GM18907 (cell line): ENCODE measurements around the gene SIRT3.
A peak's percentile ranks its signal among the peaks of the same experiment; 100 is the strongest.

Source experiments
- ATAC-seq: cut with Tn5 transposase; IDR thresholded peaks from one replicate; pipeline ENCODE4 v1.9.1; 2021; ENCODE audit warnings: mild to moderate bottlenecking, moderate library complexity; ENCODE audit not compliant: unreplicated experiment

SIRT3 gene

DNA sequence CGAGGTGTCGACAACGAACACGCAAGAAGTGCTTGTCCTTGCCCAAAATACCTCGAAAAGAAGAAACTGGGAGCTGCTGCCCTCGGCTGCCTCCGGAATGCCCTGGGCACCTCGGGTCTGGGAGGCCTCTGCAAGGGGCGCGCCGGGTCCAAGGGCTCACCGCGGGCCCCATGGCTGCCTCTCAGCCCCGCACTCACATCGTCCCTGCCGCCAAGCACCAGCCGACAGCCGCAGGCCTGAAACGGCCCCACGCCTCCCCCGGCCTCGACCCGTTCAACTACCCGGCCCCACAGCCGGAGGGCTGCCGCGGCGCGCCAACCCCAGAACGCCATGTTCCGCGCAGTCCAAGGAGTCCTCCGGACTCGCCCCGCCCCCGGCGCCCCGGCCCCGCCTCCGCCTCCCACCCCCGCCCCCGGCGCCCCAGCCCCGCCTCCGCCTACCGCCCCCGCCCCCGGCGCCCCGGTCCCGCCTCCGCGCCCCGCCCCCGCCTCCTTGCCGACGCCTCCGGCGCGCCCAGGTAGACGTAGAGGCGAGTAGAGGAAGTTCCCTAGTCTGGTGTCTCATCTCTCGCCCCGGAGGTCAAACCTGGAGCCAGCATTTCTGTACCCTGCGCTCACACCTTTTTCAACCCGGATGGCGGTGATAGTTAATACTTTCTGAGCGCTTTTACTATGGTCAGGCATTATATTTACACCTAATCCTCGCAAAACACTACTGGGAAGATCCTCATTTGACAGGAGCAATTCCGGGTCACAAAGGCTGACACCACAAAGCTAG is at the start of gene SIRT3:
Gene SIRT3 (minus strand): TSS at position 346 of the 777 bp plus-strand sequence. CDS start 14 bp downstream, at position 332.
- ATAC-seq: peak; percentile 71

- ATAC-seq: no peak
These were observed 49.7 kb upstream of the SIRT3 start for GRCh38 chr11:285894-286220.

GRCh38 chr11:285021-285893 is 49.1 kb upstream of the SIRT3 start:
- ATAC-seq: no peak

GRCh38 chr11:284105-285020 is 48.2 kb upstream of the SIRT3 start:
- no peak for ATAC-seq

GRCh38 chr11:283405-284104 is 47.4 kb upstream of the SIRT3 start:
- ATAC-seq: no peak

GRCh38 chr11:282630-283360 is 46.7 kb upstream of the SIRT3 start:
- ATAC-seq: no peak

GRCh38 chr11:282171-282570 is 46.0 kb upstream of the SIRT3 start:
- ATAC-seq: no peak

DNA sequence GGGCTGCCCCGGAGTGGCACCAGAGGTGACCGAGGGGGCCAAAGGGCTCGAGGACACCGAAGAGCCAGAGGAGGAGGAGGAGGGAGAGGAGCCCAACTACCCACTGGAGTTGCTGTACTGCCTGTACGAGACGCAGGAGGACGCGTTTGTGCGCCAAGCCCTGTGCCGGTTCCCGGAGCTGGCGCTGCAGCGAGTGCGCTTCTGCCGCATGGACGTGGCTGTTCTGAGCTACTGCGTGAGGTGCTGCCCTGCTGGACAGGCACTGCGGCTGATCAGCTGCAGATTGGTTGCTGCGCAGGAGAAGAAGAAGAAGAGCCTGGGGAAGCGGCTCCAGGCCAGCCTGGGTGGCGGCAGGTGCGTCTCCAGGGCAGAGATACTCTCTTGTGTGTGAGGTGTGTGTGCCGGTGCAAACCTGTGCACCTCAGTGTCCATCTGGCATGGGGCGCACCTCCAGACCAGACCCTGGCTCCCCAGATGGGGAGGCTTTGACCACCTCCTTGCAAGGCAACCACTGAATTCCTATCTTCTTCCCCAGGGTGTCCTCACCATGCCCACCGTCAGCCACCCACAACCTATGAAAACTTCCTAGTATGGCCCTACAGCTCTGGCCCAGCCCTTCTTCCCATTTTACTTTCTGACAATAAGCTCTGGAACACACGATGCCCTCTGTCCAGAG is 45.5 kb upstream of the SIRT3 start:
- no peak for ATAC-seq

DNA sequence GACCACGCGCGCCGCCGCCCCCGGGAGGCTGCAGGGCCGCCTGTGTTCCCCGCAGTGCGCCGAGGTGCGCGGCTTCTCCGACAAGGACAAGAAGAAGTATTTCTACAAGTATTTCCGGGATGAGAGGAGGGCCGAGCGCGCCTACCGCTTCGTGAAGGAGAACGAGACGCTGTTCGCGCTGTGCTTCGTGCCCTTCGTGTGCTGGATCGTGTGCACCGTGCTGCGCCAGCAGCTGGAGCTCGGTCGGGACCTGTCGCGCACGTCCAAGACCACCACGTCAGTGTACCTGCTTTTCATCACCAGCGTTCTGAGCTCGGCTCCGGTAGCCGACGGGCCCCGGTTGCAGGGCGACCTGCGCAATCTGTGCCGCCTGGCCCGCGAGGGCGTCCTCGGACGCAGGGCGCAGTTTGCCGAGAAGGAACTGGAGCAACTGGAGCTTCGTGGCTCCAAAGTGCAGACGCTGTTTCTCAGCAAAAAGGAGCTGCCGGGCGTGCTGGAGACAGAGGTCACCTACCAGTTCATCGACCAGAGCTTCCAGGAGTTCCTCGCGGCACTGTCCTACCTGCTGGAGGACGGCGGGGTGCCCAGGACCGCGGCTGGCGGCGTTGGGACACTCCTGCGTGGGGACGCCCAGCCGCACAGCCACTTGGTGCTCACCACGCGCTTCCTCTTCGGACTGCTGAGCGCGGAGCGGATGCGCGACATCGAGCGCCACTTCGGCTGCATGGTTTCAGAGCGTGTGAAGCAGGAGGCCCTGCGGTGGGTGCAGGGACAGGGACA is 44.8 kb upstream of the SIRT3 start:
- no peak for ATAC-seq

DNA sequence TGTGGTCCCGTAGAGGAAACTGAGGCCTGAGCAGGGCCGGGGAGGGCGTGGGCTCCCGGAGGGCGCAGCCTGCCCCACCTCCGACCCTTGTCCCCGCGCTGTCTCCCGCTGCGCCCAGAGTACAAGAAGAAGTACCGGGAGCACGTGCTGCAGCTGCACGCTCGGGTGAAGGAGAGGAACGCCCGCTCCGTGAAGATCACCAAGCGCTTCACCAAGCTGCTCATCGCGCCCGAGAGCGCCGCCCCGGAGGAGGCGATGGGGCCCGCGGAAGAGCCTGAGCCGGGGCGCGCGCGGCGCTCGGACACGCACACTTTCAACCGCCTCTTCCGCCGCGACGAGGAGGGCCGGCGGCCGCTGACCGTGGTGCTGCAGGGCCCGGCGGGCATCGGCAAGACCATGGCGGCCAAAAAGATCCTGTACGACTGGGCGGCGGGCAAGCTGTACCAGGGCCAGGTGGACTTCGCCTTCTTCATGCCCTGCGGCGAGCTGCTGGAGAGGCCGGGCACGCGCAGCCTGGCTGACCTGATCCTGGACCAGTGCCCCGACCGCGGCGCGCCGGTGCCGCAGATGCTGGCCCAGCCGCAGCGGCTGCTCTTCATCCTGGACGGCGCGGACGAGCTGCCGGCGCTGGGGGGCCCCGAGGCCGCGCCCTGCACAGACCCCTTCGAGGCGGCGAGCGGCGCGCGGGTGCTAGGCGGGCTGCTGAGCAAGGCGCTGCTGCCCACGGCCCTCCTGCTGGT is 44.0 kb upstream of the SIRT3 start:
- no peak for ATAC-seq

DNA sequence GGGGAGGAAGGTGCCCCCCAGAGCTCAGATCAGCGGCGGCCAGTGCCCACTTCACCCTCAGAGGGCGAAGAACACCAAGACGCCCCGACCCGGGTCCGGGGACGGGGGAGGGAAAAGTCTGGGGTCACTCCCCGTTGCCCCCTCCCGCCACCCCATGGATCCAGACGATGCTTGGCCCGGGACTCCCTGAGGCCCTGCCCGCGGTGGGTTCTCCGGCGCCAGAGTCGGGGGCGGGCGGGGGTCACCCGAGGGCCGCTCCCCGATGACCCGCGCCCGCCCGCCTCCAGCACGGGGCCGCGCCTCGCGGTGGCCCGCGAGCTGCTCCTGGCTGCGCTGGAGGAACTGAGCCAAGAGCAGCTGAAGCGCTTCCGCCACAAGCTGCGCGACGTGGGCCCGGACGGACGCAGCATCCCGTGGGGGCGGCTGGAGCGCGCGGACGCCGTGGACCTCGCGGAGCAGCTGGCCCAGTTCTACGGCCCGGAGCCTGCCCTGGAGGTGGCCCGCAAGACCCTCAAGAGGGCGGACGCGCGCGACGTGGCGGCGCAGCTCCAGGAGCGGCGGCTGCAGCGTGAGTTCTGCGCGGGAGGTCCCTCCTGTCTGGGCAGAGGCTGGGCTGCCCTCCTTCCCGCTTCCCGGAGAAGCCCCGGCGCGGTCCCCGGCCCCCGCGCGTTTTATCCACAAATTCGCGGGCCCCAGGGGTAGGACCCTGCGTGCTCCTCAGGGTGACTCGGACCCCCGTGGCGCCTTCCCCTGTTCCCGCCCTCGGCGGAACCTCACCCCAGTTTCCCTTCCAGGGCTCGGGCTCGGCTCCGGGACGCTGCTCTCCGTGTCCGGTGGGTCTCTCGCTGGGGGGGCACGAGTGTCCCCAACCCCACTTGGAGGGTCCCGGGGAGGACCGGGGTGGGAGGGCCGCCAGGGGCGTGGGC is 43.2 kb upstream of the SIRT3 start:
- ATAC-seq: no peak

DNA sequence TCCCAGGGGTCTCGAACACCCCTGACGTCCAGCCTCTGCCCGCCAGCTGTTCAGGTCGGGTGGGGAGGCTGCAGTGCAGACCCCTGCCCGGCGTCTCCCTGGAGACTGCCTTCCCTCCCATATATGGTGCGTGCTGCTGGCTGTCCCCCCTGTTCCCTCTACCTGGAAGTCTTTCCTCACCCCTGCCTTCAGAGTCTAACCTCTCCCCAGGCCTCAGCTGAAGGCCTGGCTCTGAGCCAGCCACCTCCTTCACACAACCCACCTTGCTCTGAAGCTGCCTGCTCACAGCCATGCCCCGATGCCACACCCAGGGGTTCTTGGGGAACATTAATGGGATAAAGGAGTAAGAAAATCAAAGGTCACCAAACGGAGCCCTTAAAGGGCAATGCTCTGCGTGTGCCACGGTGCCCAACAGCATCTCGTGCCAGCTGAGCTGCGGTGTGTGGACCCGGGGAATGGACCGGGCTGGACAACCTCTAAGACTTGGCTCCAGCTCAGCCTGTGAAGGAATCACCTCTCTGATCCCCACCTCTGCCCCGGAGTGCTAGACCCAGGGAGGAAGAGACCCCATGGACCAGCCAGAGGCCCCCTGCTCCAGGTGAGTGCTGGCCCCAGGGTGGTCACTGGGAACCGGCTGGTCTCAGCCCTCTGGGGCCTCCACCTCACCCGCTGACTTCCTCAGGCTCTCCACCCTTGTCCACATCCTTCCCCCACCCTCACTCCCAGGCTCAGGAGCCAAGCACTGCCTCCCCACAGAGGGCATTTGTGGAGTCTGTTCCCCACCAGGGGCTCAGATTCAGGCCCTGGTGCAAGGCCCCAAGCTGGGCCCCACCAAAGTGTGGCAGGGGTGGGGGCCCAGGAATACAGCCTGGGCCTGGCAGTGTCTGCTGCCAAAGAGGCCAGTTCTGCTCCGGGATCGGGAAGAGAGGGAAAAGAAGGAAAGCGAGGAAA is 42.1 kb upstream of the SIRT3 start, which contains the start of gene NLRP6:
Gene NLRP6 (plus strand): TSS at position 407 of the 951 bp plus-strand sequence. CDS start 163 bp downstream, at position 570.
- ATAC-seq: no peak

GRCh38 chr11:276219-276618 is 40.1 kb upstream of the SIRT3 start:
- ATAC-seq: no peak

DNA sequence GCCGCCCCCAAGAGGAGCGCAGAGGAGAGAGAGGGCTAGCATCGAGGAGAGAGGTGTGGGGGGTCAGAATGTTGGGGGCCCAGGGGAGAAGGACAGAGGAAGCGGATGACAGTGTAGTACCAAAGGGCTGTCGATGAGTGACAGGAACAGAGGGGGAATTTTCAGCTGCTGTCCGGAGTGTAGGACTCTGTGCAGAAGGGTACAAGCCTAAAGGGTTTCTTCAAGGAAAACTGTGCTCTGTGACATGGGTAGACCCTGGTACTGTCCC is 36.7 kb upstream of the SIRT3 start:
- no peak for ATAC-seq

- ATAC-seq: no peak
These were observed 36.2 kb upstream of the SIRT3 start for GRCh38 chr11:272195-272930.
